HEK293 (cell line): ENCODE results near the gene TRIM72.
"Not testable (repeated sequence)": the region's sequence is repeated elsewhere in the genome, so short reads cannot be mapped to it uniquely, and the experiment has no call there.

ENCODE experiments used
- HIC1 ChIP-seq: fragments of 450-650 bp; formaldehyde crosslinking; IDR thresholded peaks from 2 replicates; pipeline ENCODE4 v1.5.1; 2016; ENCODE audit warnings: missing biosample characterization, missing genetic modification characterization
- SALL2 ChIP-seq: fragments of 450-650 bp; formaldehyde crosslinking; IDR thresholded peaks from 2 replicates; pipeline ENCODE4 v1.5.0; 2017; ENCODE audit warnings: missing biosample characterization, mild to moderate bottlenecking, missing genetic modification characterization, borderline replicate concordance
- SP2 ChIP-seq: fragments of 450-650 bp; formaldehyde crosslinking; IDR thresholded peaks from 2 replicates; pipeline ENCODE4 v1.5.1; 2016; ENCODE audit warnings: missing biosample characterization, missing genetic modification characterization
- ZBTB1 ChIP-seq: fragments of 450-650 bp; formaldehyde crosslinking; IDR thresholded peaks from 2 replicates; pipeline ENCODE4 v1.5.1; 2016; ENCODE audit warnings: missing biosample characterization, missing genetic modification characterization
- ZBTB8A ChIP-seq: fragments of 450-650 bp; formaldehyde crosslinking; IDR thresholded peaks from 2 replicates; pipeline ENCODE4 v1.5.1; 2016; ENCODE audit warnings: missing biosample characterization, missing genetic modification characterization
- ZFP37 ChIP-seq: fragments of 450-650 bp; formaldehyde crosslinking; IDR thresholded peaks from 2 replicates; pipeline ENCODE4 v1.5.1; 2016; ENCODE audit warnings: missing biosample characterization, missing genetic modification characterization
- ZFP69B ChIP-seq: fragments of 450-650 bp; formaldehyde crosslinking; IDR thresholded peaks from 2 replicates; pipeline ENCODE4 v1.5.1; 2016; ENCODE audit warnings: missing biosample characterization, missing genetic modification characterization
- ZNF114 ChIP-seq: fragments of 450-650 bp; formaldehyde crosslinking; IDR thresholded peaks from 2 replicates; pipeline ENCODE4 v1.5.0; 2017; ENCODE audit warnings: missing biosample characterization, missing genetic modification characterization
- ZNF133 ChIP-seq: fragments of 450-650 bp; formaldehyde crosslinking; IDR thresholded peaks from 2 replicates; pipeline ENCODE4 v1.5.1; 2016; ENCODE audit warnings: missing biosample characterization, missing genetic modification characterization
- ZNF561 ChIP-seq: fragments of 450-650 bp; IDR thresholded peaks from 2 replicates; pipeline ENCODE4 v1.5.1; 2018; ENCODE audit warnings: missing biosample characterization, missing genetic modification characterization, borderline replicate concordance
- ZNF837 ChIP-seq: fragments of 450-650 bp; formaldehyde crosslinking; IDR thresholded peaks from 2 replicates; pipeline ENCODE4 v1.5.1; 2016; ENCODE audit warnings: missing biosample characterization, missing genetic modification characterization
- TF ChIP-seq, protein P1 (sequence below): fragments of 450-650 bp; formaldehyde crosslinking; IDR thresholded peaks from 2 replicates; pipeline ENCODE4 v1.5.1; 2016; ENCODE audit warnings: missing biosample characterization, missing genetic modification characterization
- TF ChIP-seq, protein P2 (sequence below): fragments of 450-650 bp; formaldehyde crosslinking; IDR thresholded peaks from 2 replicates; pipeline ENCODE4 v1.5.1; 2016; ENCODE audit warnings: missing biosample characterization, missing genetic modification characterization
- TF ChIP-seq, protein P3 (sequence below): fragments of 450-650 bp; formaldehyde crosslinking; IDR thresholded peaks from 2 replicates; pipeline ENCODE4 v1.5.1; 2016; ENCODE audit warnings: missing biosample characterization, missing genetic modification characterization

DNA sequence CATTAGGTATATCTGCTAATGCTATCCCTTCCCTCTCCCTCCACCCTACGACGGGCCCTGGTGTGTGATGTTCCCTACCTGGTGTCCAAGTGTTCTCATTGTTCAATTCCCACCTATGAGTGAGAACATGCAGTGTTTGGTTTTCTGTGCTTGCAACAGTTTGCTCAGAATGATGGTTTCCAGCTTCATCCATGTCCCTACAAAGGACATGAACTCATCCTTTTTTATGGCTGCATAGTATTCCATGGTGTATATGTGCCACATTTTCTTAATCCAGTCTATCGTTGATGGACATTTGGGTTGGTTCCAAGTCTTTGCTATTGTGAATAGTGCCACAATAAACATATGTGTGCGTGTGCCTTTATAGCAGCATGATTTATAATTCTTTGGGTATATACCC lies 64.9 kb downstream of the TRIM72 start:
- not testable (repeated sequence) for TF ChIP-seq ZFP37 (tag by site-specific recombination); ZNF561 (tag by site-specific recombination); SALL2 (tag by site-specific recombination); ZFP69B (tag by site-specific recombination); ZNF133 (tag by site-specific recombination); ZNF114 (tag by site-specific recombination); HIC1 (tag by site-specific recombination); ZNF837; SP2 (tag by site-specific recombination); ZBTB1 (tag by site-specific recombination); ZBTB8A (tag by site-specific recombination)
- TF ChIP-seq, protein P1, sequence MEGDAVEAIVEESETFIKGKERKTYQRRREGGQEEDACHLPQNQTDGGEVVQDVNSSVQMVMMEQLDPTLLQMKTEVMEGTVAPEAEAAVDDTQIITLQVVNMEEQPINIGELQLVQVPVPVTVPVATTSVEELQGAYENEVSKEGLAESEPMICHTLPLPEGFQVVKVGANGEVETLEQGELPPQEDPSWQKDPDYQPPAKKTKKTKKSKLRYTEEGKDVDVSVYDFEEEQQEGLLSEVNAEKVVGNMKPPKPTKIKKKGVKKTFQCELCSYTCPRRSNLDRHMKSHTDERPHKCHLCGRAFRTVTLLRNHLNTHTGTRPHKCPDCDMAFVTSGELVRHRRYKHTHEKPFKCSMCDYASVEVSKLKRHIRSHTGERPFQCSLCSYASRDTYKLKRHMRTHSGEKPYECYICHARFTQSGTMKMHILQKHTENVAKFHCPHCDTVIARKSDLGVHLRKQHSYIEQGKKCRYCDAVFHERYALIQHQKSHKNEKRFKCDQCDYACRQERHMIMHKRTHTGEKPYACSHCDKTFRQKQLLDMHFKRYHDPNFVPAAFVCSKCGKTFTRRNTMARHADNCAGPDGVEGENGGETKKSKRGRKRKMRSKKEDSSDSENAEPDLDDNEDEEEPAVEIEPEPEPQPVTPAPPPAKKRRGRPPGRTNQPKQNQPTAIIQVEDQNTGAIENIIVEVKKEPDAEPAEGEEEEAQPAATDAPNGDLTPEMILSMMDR (tag by site-specific recombination): not testable (repeated sequence)
- TF ChIP-seq, protein P2, sequence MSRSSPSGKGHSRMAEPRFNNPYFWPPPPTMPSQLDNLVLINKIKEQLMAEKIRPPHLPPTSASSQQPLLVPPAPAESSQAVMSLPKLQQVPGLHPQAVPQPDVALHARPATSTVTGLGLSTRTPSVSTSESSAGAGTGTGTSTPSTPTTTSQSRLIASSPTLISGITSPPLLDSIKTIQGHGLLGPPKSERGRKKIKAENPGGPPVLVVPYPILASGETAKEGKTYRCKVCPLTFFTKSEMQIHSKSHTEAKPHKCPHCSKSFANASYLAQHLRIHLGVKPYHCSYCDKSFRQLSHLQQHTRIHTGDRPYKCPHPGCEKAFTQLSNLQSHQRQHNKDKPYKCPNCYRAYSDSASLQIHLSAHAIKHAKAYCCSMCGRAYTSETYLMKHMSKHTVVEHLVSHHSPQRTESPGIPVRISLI (tag by site-specific recombination): not testable (repeated sequence)
- TF ChIP-seq, protein P3, sequence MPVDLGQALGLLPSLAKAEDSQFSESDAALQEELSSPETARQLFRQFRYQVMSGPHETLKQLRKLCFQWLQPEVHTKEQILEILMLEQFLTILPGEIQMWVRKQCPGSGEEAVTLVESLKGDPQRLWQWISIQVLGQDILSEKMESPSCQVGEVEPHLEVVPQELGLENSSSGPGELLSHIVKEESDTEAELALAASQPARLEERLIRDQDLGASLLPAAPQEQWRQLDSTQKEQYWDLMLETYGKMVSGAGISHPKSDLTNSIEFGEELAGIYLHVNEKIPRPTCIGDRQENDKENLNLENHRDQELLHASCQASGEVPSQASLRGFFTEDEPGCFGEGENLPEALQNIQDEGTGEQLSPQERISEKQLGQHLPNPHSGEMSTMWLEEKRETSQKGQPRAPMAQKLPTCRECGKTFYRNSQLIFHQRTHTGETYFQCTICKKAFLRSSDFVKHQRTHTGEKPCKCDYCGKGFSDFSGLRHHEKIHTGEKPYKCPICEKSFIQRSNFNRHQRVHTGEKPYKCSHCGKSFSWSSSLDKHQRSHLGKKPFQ (tag by site-specific recombination): not testable (repeated sequence)
